ENCODE data around the gene TNNT1.
"Not testable (repeated sequence)": the region's sequence is repeated elsewhere in the genome, so short reads cannot be mapped to it uniquely, and the experiment has no call there.

Gene TNNT1

GRCh38 chr19:55178781-55179599 lies 30.0 kb upstream of the TNNT1 start:
- Histone ChIP-seq H3K27ac (ENCODE audit: low read length) (no peak overlapping the region), H3K9me3 (ENCODE audit: control insufficient read depth in 2 of 2, low read length in 2 of 2) (no peaks in the 10 kb centered on the region), H3K4me1 (ENCODE audit: control insufficient read depth, insufficient read depth, low read length) (peaks cover 10% of the 10 kb centered on the region), H3K36me3 (ENCODE audit: control insufficient read depth in 2 of 2, insufficient read depth in 2 of 2, low read length in 2 of 2) (no peaks in the 10 kb centered on the region), H3K4me3 (ENCODE audit: low read length in 2 of 2) (peak overlapping the region; percentile 66 to 67), H3K9ac (ENCODE audit: low read length in 2 of 2) (no peak overlapping the region), H3K27me3 (ENCODE audit: control insufficient read depth in 1 of 2, insufficient read depth in 2 of 2, low read length in 2 of 2) (peaks cover 77 to 87% of the 10 kb centered on the region in 2 donors)

GRCh38 chr19:55176076-55176475 lies 27.1 kb upstream of the TNNT1 start:
- Histone ChIP-seq H3K27me3 (ENCODE audit: control insufficient read depth in 1 of 2, insufficient read depth in 2 of 2, low read length in 2 of 2) (peaks cover 81 to 93% of the 10 kb centered on the region in 2 donors), H3K4me3 (ENCODE audit: low read length in 2 of 2) (no peak overlapping the region), H3K9ac (ENCODE audit: low read length in 2 of 2) (no peak overlapping the region), H3K27ac (ENCODE audit: low read length) (no peak overlapping the region), H3K36me3 (ENCODE audit: control insufficient read depth in 2 of 2, insufficient read depth in 2 of 2, low read length in 2 of 2) (no peaks in the 10 kb centered on the region), H3K9me3 (ENCODE audit: control insufficient read depth in 2 of 2, low read length in 2 of 2) (no peaks in the 10 kb centered on the region), H3K4me1 (ENCODE audit: control insufficient read depth, insufficient read depth, low read length) (peaks cover 26% of the 10 kb centered on the region)

GRCh38 chr19:55175117-55175867 lies 26.3 kb upstream of the TNNT1 start:
- Histone ChIP-seq H3K4me1 (ENCODE audit: control insufficient read depth, insufficient read depth, low read length) (peaks cover 26% of the 10 kb centered on the region), H3K27me3 (ENCODE audit: control insufficient read depth in 1 of 2, insufficient read depth in 2 of 2, low read length in 2 of 2) (peaks cover 78 to 91% of the 10 kb centered on the region in 2 donors), H3K9me3 (ENCODE audit: control insufficient read depth in 2 of 2, low read length in 2 of 2) (no peaks in the 10 kb centered on the region), H3K27ac (ENCODE audit: low read length) (no peak overlapping the region), H3K4me3 (ENCODE audit: low read length in 2 of 2) (no peak overlapping the region), H3K36me3 (ENCODE audit: control insufficient read depth in 2 of 2, insufficient read depth in 2 of 2, low read length in 2 of 2) (no peaks in the 10 kb centered on the region), H3K9ac (ENCODE audit: low read length in 2 of 2) (no peak overlapping the region)

- Histone ChIP-seq H3K27ac (ENCODE audit: low read length) (no peak overlapping the region), H3K9me3 (ENCODE audit: control insufficient read depth in 2 of 2, low read length in 2 of 2) (no peaks in the 10 kb centered on the region), H3K27me3 (ENCODE audit: control insufficient read depth in 1 of 2, insufficient read depth in 2 of 2, low read length in 2 of 2) (peaks cover 79 to 88% of the 10 kb centered on the region in 2 donors), H3K4me1 (ENCODE audit: control insufficient read depth, insufficient read depth, low read length) (peaks cover 24% of the 10 kb centered on the region), H3K36me3 (ENCODE audit: control insufficient read depth in 2 of 2, insufficient read depth in 2 of 2, low read length in 2 of 2) (no peaks in the 10 kb centered on the region), H3K9ac (ENCODE audit: low read length in 2 of 2) (no peak overlapping the region), H3K4me3 (ENCODE audit: low read length in 2 of 2) (no peak overlapping the region)
Measured at GRCh38 chr19:55174425-55175116, 25.6 kb upstream of the TNNT1 start.

DNA sequence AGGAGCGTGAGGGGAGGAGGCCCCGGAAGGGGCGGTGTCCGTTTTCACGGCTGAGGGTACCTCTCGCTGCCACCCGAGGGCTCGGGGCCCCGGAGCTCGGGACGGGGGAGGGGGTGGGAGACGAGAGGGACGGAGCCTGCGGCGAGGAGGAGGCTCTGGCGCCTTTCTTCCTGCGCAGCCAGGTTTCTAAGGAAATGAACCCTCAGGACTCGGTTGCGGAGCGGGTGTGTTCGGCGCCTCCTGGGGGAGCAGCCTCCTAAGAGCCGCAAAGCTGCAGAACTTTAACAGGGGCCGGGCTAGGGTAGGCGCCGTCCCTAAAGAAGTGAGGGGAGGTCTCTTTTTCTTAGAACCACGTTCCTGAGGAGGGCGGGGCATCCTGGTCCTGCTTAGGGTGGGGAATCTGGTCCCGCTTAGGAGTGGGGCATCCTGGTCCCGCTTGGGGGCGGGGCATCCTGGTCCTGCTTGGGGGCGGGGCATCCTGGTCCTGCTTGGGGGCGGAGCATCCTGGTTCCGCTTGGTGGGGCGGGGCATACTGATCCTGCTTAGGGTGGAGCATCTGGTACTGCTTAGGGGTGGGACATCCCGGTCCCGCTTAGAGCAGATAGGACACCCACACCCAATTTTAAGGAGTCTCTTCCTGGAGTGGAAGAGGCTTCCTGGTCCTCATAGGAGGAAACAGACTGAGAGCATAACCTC lies 24.9 kb upstream of the TNNT1 start:
- H3K9ac ChIP-seq (ENCODE audit: low read length in 2 of 2): no peak overlapping the region
- peak overlapping the region in 1 of 2 donors; percentile 54 for H3K4me3 ChIP-seq (ENCODE audit: low read length in 2 of 2)
- no peaks in the 10 kb centered on the region for H3K36me3 ChIP-seq (ENCODE audit: control insufficient read depth in 2 of 2, insufficient read depth in 2 of 2, low read length in 2 of 2)
- peaks cover 18% of the 10 kb centered on the region for H3K4me1 ChIP-seq (ENCODE audit: control insufficient read depth, insufficient read depth, low read length)
- peaks cover 75 to 81% of the 10 kb centered on the region in 2 donors for H3K27me3 ChIP-seq (ENCODE audit: control insufficient read depth in 1 of 2, insufficient read depth in 2 of 2, low read length in 2 of 2)
- H3K9me3 ChIP-seq (ENCODE audit: control insufficient read depth in 2 of 2, low read length in 2 of 2): no peaks in the 10 kb centered on the region
- no peak overlapping the region for H3K27ac ChIP-seq (ENCODE audit: low read length)

- Histone ChIP-seq H3K9me3 (ENCODE audit: control insufficient read depth in 2 of 2, low read length in 2 of 2) (no peaks in the 10 kb centered on the region), H3K4me3 (ENCODE audit: low read length in 2 of 2) (peak overlapping the region in 1 of 2 donors; percentile 54), H3K27me3 (ENCODE audit: control insufficient read depth in 1 of 2, insufficient read depth in 2 of 2, low read length in 2 of 2) (peaks cover 70 to 75% of the 10 kb centered on the region in 2 donors), H3K36me3 (ENCODE audit: control insufficient read depth in 2 of 2, insufficient read depth in 2 of 2, low read length in 2 of 2) (no peaks in the 10 kb centered on the region), H3K4me1 (ENCODE audit: control insufficient read depth, insufficient read depth, low read length) (peaks cover 16% of the 10 kb centered on the region), H3K27ac (ENCODE audit: low read length) (no peak overlapping the region), H3K9ac (ENCODE audit: low read length in 2 of 2) (no peak overlapping the region)
Measured at GRCh38 chr19:55173186-55173713, 24.2 kb upstream of the TNNT1 start.

DNA sequence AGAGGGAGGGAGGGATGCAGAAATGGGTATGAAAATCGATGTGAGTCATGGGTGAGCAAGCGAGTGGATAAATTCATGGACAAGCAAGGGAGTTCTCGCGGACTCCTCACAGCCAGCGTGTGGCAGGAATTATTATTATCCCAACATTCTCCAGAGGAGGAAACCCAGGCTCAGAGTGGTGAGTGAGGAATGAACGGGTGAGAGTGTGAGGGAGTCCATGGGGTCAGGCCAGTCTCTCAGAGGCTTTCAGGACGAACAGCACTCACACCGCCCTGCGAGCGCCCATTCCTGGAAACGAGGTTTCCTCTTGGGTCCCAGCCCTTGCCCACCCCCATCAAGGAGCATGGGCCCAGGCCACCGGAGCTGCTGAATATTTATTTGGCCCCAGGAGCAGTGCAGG lies 23.7 kb upstream of the TNNT1 start:
- Histone ChIP-seq H3K36me3 (ENCODE audit: control insufficient read depth in 2 of 2, insufficient read depth in 2 of 2, low read length in 2 of 2) (no peaks in the 10 kb centered on the region), H3K4me1 (ENCODE audit: control insufficient read depth, insufficient read depth, low read length) (peaks cover 16% of the 10 kb centered on the region), H3K27ac (ENCODE audit: low read length) (no peak overlapping the region), H3K9ac (ENCODE audit: low read length in 2 of 2) (no peak overlapping the region), H3K27me3 (ENCODE audit: control insufficient read depth in 1 of 2, insufficient read depth in 2 of 2, low read length in 2 of 2) (peaks cover 66 to 72% of the 10 kb centered on the region in 2 donors), H3K9me3 (ENCODE audit: control insufficient read depth in 2 of 2, low read length in 2 of 2) (no peaks in the 10 kb centered on the region), H3K4me3 (ENCODE audit: low read length in 2 of 2) (no peak overlapping the region)

DNA sequence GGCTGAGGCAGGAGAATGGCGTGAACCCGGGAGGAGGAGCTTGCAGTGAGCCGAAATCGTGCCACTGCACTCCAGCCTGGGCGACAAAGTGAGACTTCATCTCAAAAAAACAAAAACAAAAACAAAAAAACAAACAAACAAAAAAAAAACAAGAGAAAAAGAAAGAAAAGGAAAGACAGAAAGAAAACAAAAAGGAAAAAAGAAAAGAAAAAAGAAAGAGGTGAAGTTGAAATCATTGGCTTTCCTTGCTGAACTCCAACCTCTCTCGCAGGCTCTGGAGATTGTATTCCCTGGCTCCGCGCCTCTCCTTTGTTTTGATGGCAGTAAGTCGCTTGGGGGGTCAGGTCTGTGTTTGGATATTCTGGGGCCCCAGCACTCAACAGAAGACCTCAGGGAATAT lies 23.3 kb upstream of the TNNT1 start:
- not testable (repeated sequence) for H3K27ac ChIP-seq (ENCODE audit: low read length); H3K9me3 ChIP-seq (ENCODE audit: control insufficient read depth in 2 of 2, low read length in 2 of 2); H3K36me3 ChIP-seq (ENCODE audit: control insufficient read depth in 2 of 2, insufficient read depth in 2 of 2, low read length in 2 of 2); H3K9ac ChIP-seq (ENCODE audit: low read length in 2 of 2); H3K4me3 ChIP-seq (ENCODE audit: low read length in 2 of 2)
- Histone ChIP-seq H3K27me3 (ENCODE audit: control insufficient read depth in 1 of 2, insufficient read depth in 2 of 2, low read length in 2 of 2) (peaks cover 66 to 71% of the 10 kb centered on the region in 2 donors), H3K4me1 (ENCODE audit: control insufficient read depth, insufficient read depth, low read length) (peaks cover 16% of the 10 kb centered on the region)

DNA sequence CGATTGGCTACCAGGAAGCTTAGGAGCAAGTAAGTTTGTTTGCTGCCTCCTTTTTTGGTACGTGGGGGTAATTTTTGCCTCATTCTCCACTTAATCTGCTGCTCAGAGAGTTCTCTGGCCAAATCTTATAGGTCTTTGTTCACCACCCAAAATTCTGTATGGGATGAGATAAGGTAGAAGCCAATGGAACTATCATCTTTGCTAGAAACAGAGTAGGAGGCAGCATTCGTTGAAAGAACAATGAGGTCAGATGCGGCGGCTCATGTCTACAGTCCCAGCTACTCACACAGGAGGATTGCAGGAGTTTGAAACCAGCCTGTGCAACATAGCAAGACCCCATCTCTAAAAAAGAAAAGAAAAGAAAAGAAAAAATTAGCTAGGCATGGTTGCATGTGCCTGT lies 22.4 kb upstream of the TNNT1 start:
- Histone ChIP-seq H3K27me3 (ENCODE audit: control insufficient read depth in 1 of 2, insufficient read depth in 2 of 2, low read length in 2 of 2) (peaks cover 64 to 71% of the 10 kb centered on the region in 2 donors), H3K9me3 (ENCODE audit: control insufficient read depth in 2 of 2, low read length in 2 of 2) (no peaks in the 10 kb centered on the region), H3K4me1 (ENCODE audit: control insufficient read depth, insufficient read depth, low read length) (peaks cover 23% of the 10 kb centered on the region), H3K9ac (ENCODE audit: low read length in 2 of 2) (no peak overlapping the region), H3K36me3 (ENCODE audit: control insufficient read depth in 2 of 2, insufficient read depth in 2 of 2, low read length in 2 of 2) (no peaks in the 10 kb centered on the region), H3K4me3 (ENCODE audit: low read length in 2 of 2) (no peak overlapping the region), H3K27ac (ENCODE audit: low read length) (no peak overlapping the region)

- Histone ChIP-seq H3K27me3 (ENCODE audit: control insufficient read depth in 1 of 2, insufficient read depth in 2 of 2, low read length in 2 of 2) (peaks cover 54 to 59% of the 10 kb centered on the region in 2 donors), H3K36me3 (ENCODE audit: control insufficient read depth in 2 of 2, insufficient read depth in 2 of 2, low read length in 2 of 2) (no peaks in the 10 kb centered on the region), H3K4me1 (ENCODE audit: control insufficient read depth, insufficient read depth, low read length) (peaks cover 28% of the 10 kb centered on the region), H3K9ac (ENCODE audit: low read length in 2 of 2) (no peak overlapping the region), H3K9me3 (ENCODE audit: control insufficient read depth in 2 of 2, low read length in 2 of 2) (no peaks in the 10 kb centered on the region), H3K4me3 (ENCODE audit: low read length in 2 of 2) (no peak overlapping the region), H3K27ac (ENCODE audit: low read length) (no peak overlapping the region)
Measured at GRCh38 chr19:55169136-55169535, 20.1 kb upstream of the TNNT1 start.

Measured in stomach smooth muscle (tissue), 2 donors.